ENCODE measurements around the gene DAP3. TPM values are rescaled to one million over a fixed set of nuclear protein-coding genes. Genes with fewer than 3 reads are reported as not detected.
"Not testable (repeated sequence)": the region's sequence is repeated elsewhere in the genome, so short reads cannot be mapped to it uniquely, and the experiment has no call there.

DAP3 gene
- total and polyA plus RNA-seq, 2 of the 13 experiments (the other 11 are each of a cell fraction or from before 2014, with no cell fraction given), result 129 to 133 TPM

- H3K27ac ChIP-seq (ENCODE audit: extremely low read length, insufficient read depth, low read length), result peak overlapping the region; percentile 70
- H3K9me3 ChIP-seq (ENCODE audit: low read length); intact Hi-C loops (cut with micrococcal nuclease; ENCODE audit: unreplicated experiment); TF ChIP-seq HNF1A (IDR thresholded peaks at IDR 0.05; ENCODE audit: low read depth): not testable (repeated sequence)
- TF ChIP-seq ZNF605 (CRISPR knock-in tag; IDR thresholded peaks at IDR 0.05) (peak; percentile 63; the same call in 1 of the 2 replicates), HNF1A (CRISPR knock-in tag; IDR thresholded peaks at IDR 0.05; ENCODE audit: borderline replicate concordance) (0 out of 2 replicates have a peak, but pooled peaks have one; percentile 25), RFXAP (CRISPR knock-in tag; IDR thresholded peaks at IDR 0.05; ENCODE audit: borderline replicate concordance) (peak; percentile 43; the same call in 1 of the 2 replicates), NRL (CRISPR knock-in tag; IDR thresholded peaks at IDR 0.05; ENCODE audit: borderline replicate concordance) (peak; percentile 41; the same call in 1 of the 2 replicates), ZNF768 (CRISPR knock-in tag; IDR thresholded peaks at IDR 0.05) (peak; percentile 18; the same call in 1 of the 2 replicates), ELF1 (CRISPR knock-in tag; IDR thresholded peaks at IDR 0.05) (peak; percentile 36; the same call in 1 of the 2 replicates), SP4 (CRISPR knock-in tag; IDR thresholded peaks at IDR 0.05) (peak; percentile 68), ZNF772 (CRISPR knock-in tag; IDR thresholded peaks at IDR 0.05) (peak; percentile 76; the same call in 1 of the 2 replicates), SRY (CRISPR knock-in tag; IDR thresholded peaks at IDR 0.05) (peak; percentile 56; the same call in 1 of the 2 replicates), ZNF430 (CRISPR knock-in tag; IDR thresholded peaks at IDR 0.05) (peak; percentile 45; the same call in 1 of the 2 replicates), ZNF331 (CRISPR knock-in tag; IDR thresholded peaks at IDR 0.05) (0 out of 2 replicates have a peak, but pooled peaks have one; percentile 24), GABPB1 (CRISPR knock-in tag; IDR thresholded peaks at IDR 0.05) (peak; percentile 61; the same call in 1 of the 2 replicates), RBFOX2 (IDR thresholded peaks at IDR 0.05; ENCODE audit: low read depth, low read length) (peak; percentile 86), BORCS8-MEF2B (CRISPR knock-in tag; IDR thresholded peaks at IDR 0.05) (peak; percentile 70; the same call in 1 of the 2 replicates), PHF8 (CRISPR knock-in tag; IDR thresholded peaks at IDR 0.05) (peak; percentile 74), IRF9 (CRISPR knock-in tag; IDR thresholded peaks at IDR 0.05; ENCODE audit: borderline replicate concordance) (peak; percentile 50; the same call in 1 of the 2 replicates), ZNF788 (CRISPR knock-in tag; IDR thresholded peaks at IDR 0.05; ENCODE audit: borderline replicate concordance) (peak; percentile 69; the same call in 1 of the 2 replicates), NFYB (CRISPR knock-in tag; IDR thresholded peaks at IDR 0.05) (peak; percentile 84), ZFY (CRISPR knock-in tag; IDR thresholded peaks at IDR 0.05) (peak; percentile 67)
Measured at GRCh38 chr1:155745284-155746228, 56.7 kb downstream of the DAP3 start.

More at GRCh38 chr1:155745284-155746228, 56.7 kb downstream of the DAP3 start:
- H3K4me1 ChIP-seq (ENCODE audit: insufficient read depth, low read length); H3K36me3 ChIP-seq (replicated peaks in 1 of 2; ENCODE audit: control insufficient read depth in 1 of 2, insufficient read depth in 2 of 2, low read length in 2 of 2); H3K79me2 ChIP-seq (ENCODE audit: insufficient read depth, low read length); H4K20me1 ChIP-seq (ENCODE audit: insufficient read depth, low read length); CTCF ChIA-PET (ENCODE audit: low intra/inter-chr PET ratio, low total read pairs); in situ Hi-C loops (cut with HindIII; ENCODE audit: extremely low pct_ligation_motif_present, low pct_unique_long_range_greater_than_20kb); H3K27me3 ChIP-seq (ENCODE audit: control insufficient read depth in 1 of 2, insufficient read depth in 2 of 2, low read length in 2 of 2); BruUV-seq (replicated peaks); POLR2A ChIA-PET: not testable (repeated sequence)
- Histone ChIP-seq H3K4me2 (ENCODE audit: low read depth, low read length) (peak overlapping the region; percentile 83), H3K9ac (ENCODE audit: insufficient read depth, low read depth, low read length) (peak overlapping the region; percentile 89), H3K4me3 (replicated peaks in 1 of 3; ENCODE audit: insufficient read depth in 1 of 3, low read depth in 2 of 3, low read length in 3 of 3) (peak overlapping the region; percentile 73 to 81 (median 76)), H2AFZ (ENCODE audit: low read length) (peak overlapping the region; percentile 43)
- under 1% methylated on average over 29 of the region's 77 CpGs for WGBS (ENCODE audit: low lambda C conversion rate)
- ATAC-seq (peak; percentile 96), DNase-seq (ENCODE audit: low spot score) (peak; percentile 95), FAIRE-seq (peak; percentile 89)
